ENCODE measurements around the gene ACTA2.

ACTA2 gene

GRCh38 chr10:88895250-88895649 is 57.3 kb downstream of the ACTA2 start:
- peaks cover 4% of the 10 kb centered on the region for H3K4me1 Mint-ChIP-seq
- H3K36me3 Mint-ChIP-seq (ENCODE audit: low read depth), result no peaks in the 10 kb centered on the region
- no peaks in the 10 kb centered on the region for H3K9me3 Mint-ChIP-seq
- H3K4me3 Mint-ChIP-seq, result no peak overlapping the region
- no peak for TF ChIP-seq CTCF (IDR thresholded peaks at IDR 0.05; ENCODE audit: unreplicated experiment in 3 of 3)
- H3K27ac Mint-ChIP-seq, result no peak overlapping the region
- no peaks in the 10 kb centered on the region for H3K27me3 Mint-ChIP-seq (ENCODE audit: low read depth)

GRCh38 chr10:88893611-88894010 is 59.0 kb downstream of the ACTA2 start:
- Mint-ChIP-seq H3K36me3 (ENCODE audit: low read depth) (no peaks in the 10 kb centered on the region), H3K27me3 (ENCODE audit: low read depth) (no peaks in the 10 kb centered on the region), H3K4me1 (peaks cover 4% of the 10 kb centered on the region), H3K4me3 (no peak overlapping the region), H3K9me3 (no peaks in the 10 kb centered on the region), H3K27ac (no peak overlapping the region)
- no peak for TF ChIP-seq CTCF (IDR thresholded peaks at IDR 0.05; ENCODE audit: unreplicated experiment in 3 of 3)

- no peak for TF ChIP-seq CTCF (IDR thresholded peaks at IDR 0.05; ENCODE audit: unreplicated experiment in 3 of 3)
- Mint-ChIP-seq H3K4me3 (no peak overlapping the region), H3K4me1 (peaks cover 4% of the 10 kb centered on the region), H3K9me3 (no peaks in the 10 kb centered on the region), H3K27ac (no peak overlapping the region), H3K36me3 (ENCODE audit: low read depth) (no peaks in the 10 kb centered on the region), H3K27me3 (ENCODE audit: low read depth) (no peaks in the 10 kb centered on the region)
Observed at GRCh38 chr10:88892222-88892967, 60.2 kb downstream of the ACTA2 start.

GRCh38 chr10:88890681-88891381 is 61.7 kb downstream of the ACTA2 start:
- Mint-ChIP-seq H3K9me3 (no peaks in the 10 kb centered on the region), H3K4me1 (no peaks in the 10 kb centered on the region), H3K36me3 (ENCODE audit: low read depth) (no peaks in the 10 kb centered on the region), H3K27ac (no peak overlapping the region), H3K27me3 (ENCODE audit: low read depth) (no peaks in the 10 kb centered on the region), H3K4me3 (no peak overlapping the region)
- no peak for TF ChIP-seq CTCF (IDR thresholded peaks at IDR 0.05; ENCODE audit: unreplicated experiment in 3 of 3)

- no peaks in the 10 kb centered on the region for H3K27me3 Mint-ChIP-seq (ENCODE audit: low read depth)
- no peak overlapping the region for H3K4me3 Mint-ChIP-seq
- no peaks in the 10 kb centered on the region for H3K4me1 Mint-ChIP-seq
Observed at GRCh38 chr10:88889559-88890337, 62.8 kb downstream of the ACTA2 start.

More at GRCh38 chr10:88889559-88890337, 62.8 kb downstream of the ACTA2 start:
- no peaks in the 10 kb centered on the region for H3K36me3 Mint-ChIP-seq (ENCODE audit: low read depth)
- H3K27ac Mint-ChIP-seq, result no peak overlapping the region
- no peaks in the 10 kb centered on the region for H3K9me3 Mint-ChIP-seq
- no peak for TF ChIP-seq CTCF (IDR thresholded peaks at IDR 0.05; ENCODE audit: unreplicated experiment in 3 of 3)
